ENCODE measurements around the gene CNTFR.

CNTFR gene

DNA sequence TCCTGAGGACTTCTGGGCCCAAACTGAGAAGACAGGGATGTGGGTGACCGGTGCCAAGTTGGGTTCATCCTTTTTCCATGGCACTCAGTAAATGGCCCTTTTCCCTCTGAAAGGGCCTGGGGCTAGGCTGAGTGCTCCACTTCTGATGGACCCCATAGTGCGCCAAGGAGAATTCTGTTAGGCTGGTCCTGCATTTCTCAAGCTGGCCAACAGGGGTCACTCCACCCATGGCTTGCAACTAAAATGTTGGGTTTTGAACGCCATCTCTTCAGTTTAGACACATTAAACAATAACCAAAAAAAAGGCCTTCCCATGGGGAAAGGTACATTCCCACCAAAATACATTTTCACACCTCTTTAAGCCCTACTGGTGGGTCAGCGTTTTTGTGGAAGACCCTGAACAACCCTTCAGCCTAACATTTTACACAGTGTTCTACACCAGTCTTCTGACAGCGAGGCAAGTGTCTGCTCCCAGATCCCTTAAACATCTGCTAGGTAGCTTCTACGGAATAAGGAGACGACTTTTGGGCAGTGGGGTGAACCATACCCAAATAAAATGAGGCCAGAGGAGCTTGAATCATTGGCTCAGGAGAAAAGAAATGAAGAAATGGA, 27.3 kb downstream of the CNTFR start:
- Histone ChIP-seq H3K36me3 (ENCODE audit: control insufficient read depth, insufficient read depth, low read length) (no peaks in the 10 kb centered on the region), H3K4me3 (ENCODE audit: low read depth, low read length) (no peak overlapping the region), H3K9ac (ENCODE audit: low read depth, low read length) (no peak overlapping the region), H3K4me1 (ENCODE audit: control insufficient read depth, insufficient read depth, low read length) (peaks cover 9% of the 10 kb centered on the region), H3K27me3 (ENCODE audit: control insufficient read depth, insufficient read depth, low read length) (peaks cover 10% of the 10 kb centered on the region), H3K9me3 (ENCODE audit: control insufficient read depth, insufficient read depth, low read length) (no peaks in the 10 kb centered on the region)

DNA sequence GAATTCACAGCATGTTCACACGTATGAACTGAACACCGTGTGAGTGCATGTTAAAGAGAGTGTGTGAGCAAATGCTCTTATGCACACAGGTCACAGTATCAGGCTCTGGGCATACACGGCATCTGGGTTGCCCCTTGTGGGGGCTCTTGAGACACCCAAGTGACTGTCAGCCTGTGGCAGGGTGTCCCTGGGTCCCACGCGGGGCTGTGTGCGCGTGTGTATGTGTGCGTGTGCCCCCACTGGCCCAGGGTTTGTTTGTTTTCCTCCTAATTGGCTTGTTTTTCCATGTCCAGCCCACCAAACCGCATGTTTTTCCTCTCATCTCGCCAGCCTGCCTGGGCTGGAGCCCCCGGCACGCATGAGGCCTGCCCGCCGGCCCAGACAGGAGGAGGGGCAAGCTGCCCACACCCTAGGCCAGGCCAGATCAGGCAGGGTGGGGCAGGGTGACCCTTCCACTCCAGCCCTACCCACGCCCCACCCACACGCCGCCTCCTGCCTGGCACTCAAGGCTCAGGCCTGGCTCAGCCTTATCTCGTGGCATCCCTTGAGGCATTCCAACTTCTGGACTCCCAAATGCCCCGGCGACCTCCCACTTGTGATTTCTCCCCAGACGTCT, 28.8 kb downstream of the CNTFR start:
- no peaks in the 10 kb centered on the region for H3K36me3 ChIP-seq (ENCODE audit: control insufficient read depth, insufficient read depth, low read length)
- peaks cover 6% of the 10 kb centered on the region for H3K4me1 ChIP-seq (ENCODE audit: control insufficient read depth, insufficient read depth, low read length)
- peaks cover 10% of the 10 kb centered on the region for H3K27me3 ChIP-seq (ENCODE audit: control insufficient read depth, insufficient read depth, low read length)
- H3K9me3 ChIP-seq (ENCODE audit: control insufficient read depth, insufficient read depth, low read length) = no peaks in the 10 kb centered on the region
- no peak overlapping the region for H3K4me3 ChIP-seq (ENCODE audit: low read depth, low read length)
- no peak overlapping the region for H3K9ac ChIP-seq (ENCODE audit: low read depth, low read length)

DNA sequence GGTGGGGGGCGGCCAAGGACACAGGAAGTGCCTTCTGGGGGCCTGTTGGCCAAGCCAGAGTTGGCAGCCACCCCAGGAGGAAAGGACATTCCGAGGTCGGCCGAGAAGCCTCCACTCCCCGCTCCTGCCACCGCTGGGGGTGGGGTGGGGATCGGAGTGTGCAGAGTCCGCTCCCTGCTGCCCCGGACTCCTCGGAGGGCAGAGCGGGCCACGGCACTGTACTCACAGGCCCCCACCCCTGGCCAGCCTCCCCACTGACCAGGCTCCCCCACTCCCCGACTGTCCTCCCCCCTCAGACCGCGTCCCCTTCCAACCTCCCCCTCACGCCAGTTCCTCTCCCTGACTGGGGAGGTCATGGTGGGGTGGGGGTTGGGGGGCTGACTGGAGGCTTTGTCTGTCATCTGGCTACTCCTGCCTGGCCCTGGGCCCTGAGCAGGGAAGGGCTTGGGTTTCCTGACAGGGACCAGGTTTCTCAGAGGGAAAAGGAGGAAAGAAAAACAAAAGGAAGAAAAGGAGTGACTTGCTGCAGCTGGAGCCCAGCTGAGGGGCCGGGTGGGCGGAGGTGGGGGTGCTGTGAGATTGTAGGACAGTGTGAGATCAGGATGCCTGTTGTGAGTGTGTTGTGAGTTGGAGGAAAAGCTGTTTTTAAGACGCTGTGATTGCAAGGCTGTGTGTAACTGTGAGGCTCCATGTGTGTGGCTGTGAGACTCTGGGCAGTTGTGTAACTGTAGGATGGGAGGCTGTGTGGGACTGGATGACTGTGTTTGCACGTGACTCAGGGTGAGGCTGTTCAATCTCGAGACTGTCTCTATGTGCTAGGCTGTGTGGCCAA, 29.7 kb downstream of the CNTFR start:
- Histone ChIP-seq H3K9me3 (ENCODE audit: control insufficient read depth, insufficient read depth, low read length) (no peaks in the 10 kb centered on the region), H3K4me3 (ENCODE audit: low read depth, low read length) (no peak overlapping the region), H3K36me3 (ENCODE audit: control insufficient read depth, insufficient read depth, low read length) (no peaks in the 10 kb centered on the region), H3K4me1 (ENCODE audit: control insufficient read depth, insufficient read depth, low read length) (peaks cover 10% of the 10 kb centered on the region), H3K9ac (ENCODE audit: low read depth, low read length) (no peak overlapping the region), H3K27me3 (ENCODE audit: control insufficient read depth, insufficient read depth, low read length) (peaks cover 10% of the 10 kb centered on the region)

DNA sequence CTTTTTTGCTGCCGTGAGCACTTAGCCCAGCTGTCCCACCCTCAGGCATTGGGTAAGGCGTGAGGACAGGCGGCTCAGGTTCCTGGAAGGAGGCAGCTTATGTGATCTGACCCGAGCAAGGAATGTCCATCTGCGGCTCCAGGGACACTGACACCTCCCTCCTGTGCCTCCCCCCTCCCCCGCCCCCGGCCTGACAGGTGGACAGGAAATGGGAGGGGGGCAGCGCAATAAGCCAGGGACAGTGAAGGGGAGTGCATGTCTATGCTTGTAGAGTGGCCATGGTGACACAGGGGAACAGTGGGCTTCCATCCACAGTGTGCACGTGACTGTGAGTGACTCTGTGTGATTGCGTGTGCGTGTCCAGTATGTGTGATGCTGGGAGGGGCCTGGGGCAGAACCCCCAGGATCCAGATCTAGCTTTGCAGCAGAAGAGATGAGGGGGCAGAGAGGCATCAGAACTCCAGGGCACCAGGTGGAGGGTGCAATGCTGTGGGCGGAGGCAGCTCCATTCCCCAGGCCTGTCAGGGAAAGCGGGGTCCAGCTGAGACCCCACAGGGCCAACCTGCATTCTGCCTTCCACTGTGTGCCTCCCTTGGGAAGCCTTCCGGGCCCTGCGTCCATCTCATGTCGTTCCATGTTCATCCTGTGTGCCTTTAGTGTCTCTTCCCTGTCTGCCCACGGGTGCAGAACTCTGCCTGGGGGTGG, 30.5 kb downstream of the CNTFR start:
- H3K9ac ChIP-seq (ENCODE audit: low read depth, low read length) = no peak overlapping the region
- H3K4me3 ChIP-seq (ENCODE audit: low read depth, low read length) = no peak overlapping the region
- H3K27me3 ChIP-seq (ENCODE audit: control insufficient read depth, insufficient read depth, low read length) = peaks cover 10% of the 10 kb centered on the region
- H3K36me3 ChIP-seq (ENCODE audit: control insufficient read depth, insufficient read depth, low read length) = no peaks in the 10 kb centered on the region
- peaks cover 17% of the 10 kb centered on the region for H3K4me1 ChIP-seq (ENCODE audit: control insufficient read depth, insufficient read depth, low read length)
- H3K9me3 ChIP-seq (ENCODE audit: control insufficient read depth, insufficient read depth, low read length) = no peaks in the 10 kb centered on the region

DNA sequence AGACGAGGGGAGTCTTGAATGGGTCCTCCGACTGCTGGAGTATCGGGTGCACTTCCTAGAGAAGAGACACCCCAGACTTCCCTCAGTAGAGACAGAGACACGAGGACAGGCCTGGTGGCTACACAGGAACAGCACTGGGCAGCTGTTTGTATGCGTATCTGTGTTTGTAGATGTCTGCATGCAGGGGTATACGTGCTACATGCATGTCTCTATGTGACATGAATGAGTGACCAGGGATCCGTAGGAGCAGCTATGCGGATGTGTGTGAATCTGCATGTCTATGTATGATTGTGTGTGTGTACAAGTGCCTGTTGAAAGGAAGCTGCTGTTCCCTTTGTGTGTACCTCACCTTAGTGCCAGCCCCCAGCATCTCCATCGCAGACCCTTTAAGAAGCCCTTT, 31.2 kb downstream of the CNTFR start:
- no peaks in the 10 kb centered on the region for H3K36me3 ChIP-seq (ENCODE audit: control insufficient read depth, insufficient read depth, low read length)
- H3K4me3 ChIP-seq (ENCODE audit: low read depth, low read length) = no peak overlapping the region
- H3K9ac ChIP-seq (ENCODE audit: low read depth, low read length) = no peak overlapping the region
- no peaks in the 10 kb centered on the region for H3K9me3 ChIP-seq (ENCODE audit: control insufficient read depth, insufficient read depth, low read length)
- H3K4me1 ChIP-seq (ENCODE audit: control insufficient read depth, insufficient read depth, low read length) = peaks cover 17% of the 10 kb centered on the region
- H3K27me3 ChIP-seq (ENCODE audit: control insufficient read depth, insufficient read depth, low read length) = peaks cover 3% of the 10 kb centered on the region

DNA sequence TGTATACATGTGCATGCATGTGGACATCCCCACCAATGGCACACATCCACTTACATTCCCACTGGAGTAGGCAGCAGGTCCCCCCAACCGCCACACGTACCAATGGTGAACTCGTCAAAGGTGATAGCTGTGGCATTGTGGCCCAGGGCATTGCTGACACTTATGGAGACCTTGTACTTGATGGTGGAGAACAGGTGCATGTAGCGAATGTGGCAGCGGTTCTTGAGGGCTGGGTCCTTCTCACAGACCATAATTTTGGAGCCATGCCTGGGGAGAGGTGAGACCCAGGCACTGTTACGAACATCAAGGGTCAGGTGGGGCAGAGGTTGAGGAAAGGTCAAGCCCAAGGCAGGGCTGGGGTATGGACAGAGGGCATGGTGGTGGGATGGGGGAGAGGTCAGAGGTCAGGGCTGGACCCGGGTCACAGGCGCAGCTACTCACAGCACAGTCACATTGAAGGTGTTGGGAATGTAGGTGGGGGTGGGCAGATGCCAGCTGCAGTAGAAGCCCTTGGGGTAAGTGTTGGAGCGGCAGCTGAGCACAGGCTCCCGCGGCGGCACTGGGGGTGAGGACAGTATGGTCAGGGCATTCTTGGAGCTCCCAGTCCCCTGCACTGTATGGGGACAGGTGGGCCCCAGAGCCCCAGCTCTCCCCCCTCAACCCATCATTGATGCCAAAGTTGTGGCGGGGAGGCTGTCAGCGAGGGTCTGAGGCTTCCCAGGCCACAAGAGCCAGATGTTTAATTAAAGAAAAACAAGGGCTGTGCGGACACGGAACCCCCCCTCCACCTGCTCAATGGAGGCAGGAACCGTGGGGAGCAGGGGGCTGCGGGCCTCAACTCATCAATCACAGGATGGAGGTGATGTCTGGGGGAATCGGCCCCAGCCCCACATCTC, 31.9 kb downstream of the CNTFR start:
- Histone ChIP-seq H3K4me1 (ENCODE audit: control insufficient read depth, insufficient read depth, low read length) (peaks cover 17% of the 10 kb centered on the region), H3K27me3 (ENCODE audit: control insufficient read depth, insufficient read depth, low read length) (no peaks in the 10 kb centered on the region), H3K36me3 (ENCODE audit: control insufficient read depth, insufficient read depth, low read length) (no peaks in the 10 kb centered on the region), H3K9me3 (ENCODE audit: control insufficient read depth, insufficient read depth, low read length) (no peaks in the 10 kb centered on the region), H3K4me3 (ENCODE audit: low read depth, low read length) (no peak overlapping the region), H3K9ac (ENCODE audit: low read depth, low read length) (no peak overlapping the region)

DNA sequence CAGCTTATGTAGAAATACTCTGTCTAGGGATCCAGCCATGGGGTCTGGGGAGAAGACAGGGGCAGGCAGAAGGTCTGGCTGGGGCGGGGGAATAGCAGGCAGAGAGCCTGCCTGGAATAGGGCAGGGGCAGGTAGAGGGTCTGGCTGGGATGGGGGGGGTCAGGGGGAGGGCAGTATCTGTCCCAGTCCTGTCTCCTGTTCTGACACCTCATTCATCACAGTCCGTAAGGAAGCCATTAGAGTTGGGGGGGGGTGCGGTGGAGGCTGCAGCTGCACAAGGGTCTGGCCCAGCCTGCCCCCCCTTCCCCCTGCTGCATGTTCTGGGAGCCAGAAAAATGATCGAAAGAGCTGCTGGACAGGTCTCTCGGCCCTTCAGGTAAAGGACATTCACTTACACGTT, 32.6 kb downstream of the CNTFR start:
- Histone ChIP-seq H3K36me3 (ENCODE audit: control insufficient read depth, insufficient read depth, low read length) (no peaks in the 10 kb centered on the region), H3K27me3 (ENCODE audit: control insufficient read depth, insufficient read depth, low read length) (no peaks in the 10 kb centered on the region)

DNA sequence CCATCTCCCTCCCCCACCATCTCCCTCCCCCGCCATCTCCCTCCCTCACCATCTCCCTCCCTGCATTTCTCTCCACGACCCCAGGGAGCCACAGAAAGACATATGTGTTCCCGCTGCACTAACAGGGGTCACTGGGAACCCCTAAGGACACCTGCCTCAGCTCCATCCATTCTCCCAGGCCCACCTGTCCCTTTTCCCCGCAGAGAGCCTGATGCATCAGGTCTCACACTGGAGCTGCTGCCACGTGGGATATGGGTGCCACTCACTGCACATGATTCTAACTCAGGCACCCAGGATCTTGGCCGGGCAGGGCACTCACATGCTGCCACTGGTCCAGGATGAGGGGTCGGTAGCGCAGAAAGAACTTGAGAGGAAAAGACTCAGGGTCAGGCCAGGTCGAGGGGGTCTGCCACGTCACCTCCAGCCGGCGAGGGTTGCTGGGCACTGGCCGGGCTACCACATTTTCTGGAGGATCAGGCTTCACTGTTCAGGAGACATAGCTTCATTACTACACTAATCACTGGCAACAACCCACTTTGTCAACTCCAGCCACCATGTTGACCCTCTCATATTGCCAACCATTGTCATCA, 33.5 kb downstream of the CNTFR start:
- Histone ChIP-seq H3K9ac (ENCODE audit: low read depth, low read length) (no peak overlapping the region), H3K4me1 (ENCODE audit: control insufficient read depth, insufficient read depth, low read length) (peaks cover 17% of the 10 kb centered on the region), H3K36me3 (ENCODE audit: control insufficient read depth, insufficient read depth, low read length) (no peaks in the 10 kb centered on the region), H3K27me3 (ENCODE audit: control insufficient read depth, insufficient read depth, low read length) (no peaks in the 10 kb centered on the region), H3K4me3 (ENCODE audit: low read depth, low read length) (no peak overlapping the region), H3K9me3 (ENCODE audit: control insufficient read depth, insufficient read depth, low read length) (no peaks in the 10 kb centered on the region)

More for the DNA sequence above, 32.6 kb downstream of the CNTFR start:
- H3K9ac ChIP-seq (ENCODE audit: low read depth, low read length) = no peak overlapping the region
- H3K9me3 ChIP-seq (ENCODE audit: control insufficient read depth, insufficient read depth, low read length) = no peaks in the 10 kb centered on the region
- no peak overlapping the region for H3K4me3 ChIP-seq (ENCODE audit: low read depth, low read length)
- peaks cover 17% of the 10 kb centered on the region for H3K4me1 ChIP-seq (ENCODE audit: control insufficient read depth, insufficient read depth, low read length)

DNA sequence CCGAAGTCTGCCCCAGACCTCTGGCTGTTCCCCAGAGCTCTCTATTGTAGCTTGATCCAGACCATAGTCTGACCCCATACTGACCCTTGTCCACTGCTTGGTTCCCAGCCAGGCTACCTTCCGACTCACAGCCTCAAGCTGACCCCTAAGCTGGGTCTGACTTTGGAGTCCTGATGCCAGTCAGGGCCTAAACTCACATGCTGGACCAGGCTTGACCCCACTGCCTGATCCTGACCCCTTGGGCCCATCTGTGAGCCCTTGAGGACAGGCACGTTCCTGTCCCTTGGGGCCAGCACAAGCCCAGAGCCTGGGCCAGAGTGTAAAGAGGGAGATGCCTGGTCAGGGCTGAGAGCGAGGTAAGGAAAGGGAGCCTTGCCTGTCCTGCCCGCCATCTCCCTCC, 34.0 kb downstream of the CNTFR start:
- H3K27me3 ChIP-seq (ENCODE audit: control insufficient read depth, insufficient read depth, low read length) = no peaks in the 10 kb centered on the region
- no peaks in the 10 kb centered on the region for H3K9me3 ChIP-seq (ENCODE audit: control insufficient read depth, insufficient read depth, low read length)
- no peaks in the 10 kb centered on the region for H3K36me3 ChIP-seq (ENCODE audit: control insufficient read depth, insufficient read depth, low read length)
- no peak overlapping the region for H3K4me3 ChIP-seq (ENCODE audit: low read depth, low read length)
- no peak overlapping the region for H3K9ac ChIP-seq (ENCODE audit: low read depth, low read length)
- peaks cover 17% of the 10 kb centered on the region for H3K4me1 ChIP-seq (ENCODE audit: control insufficient read depth, insufficient read depth, low read length)

DNA sequence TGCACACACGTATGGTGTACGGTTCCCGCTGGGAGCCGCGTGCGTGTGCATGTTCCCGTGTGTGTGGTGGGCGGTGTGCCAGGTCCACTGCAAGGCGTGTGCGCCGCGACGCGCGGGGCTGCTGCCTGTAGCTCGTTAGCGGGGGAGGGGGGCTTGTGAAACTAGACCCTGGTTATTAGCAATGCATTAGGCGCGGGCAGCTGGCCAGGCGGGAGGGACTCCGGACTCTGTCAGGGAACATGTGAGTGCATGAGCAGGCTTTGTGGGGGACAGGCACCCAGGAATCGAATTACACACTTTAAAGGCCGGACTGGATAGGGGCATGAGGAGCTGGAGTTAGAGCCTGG, 34.5 kb downstream of the CNTFR start:
- H3K9me3 ChIP-seq (ENCODE audit: control insufficient read depth, insufficient read depth, low read length) = no peaks in the 10 kb centered on the region
- peaks cover 13% of the 10 kb centered on the region for H3K4me1 ChIP-seq (ENCODE audit: control insufficient read depth, insufficient read depth, low read length)
- H3K9ac ChIP-seq (ENCODE audit: low read depth, low read length) = no peak overlapping the region
- no peak overlapping the region for H3K4me3 ChIP-seq (ENCODE audit: low read depth, low read length)
- H3K36me3 ChIP-seq (ENCODE audit: control insufficient read depth, insufficient read depth, low read length) = no peaks in the 10 kb centered on the region
- no peaks in the 10 kb centered on the region for H3K27me3 ChIP-seq (ENCODE audit: control insufficient read depth, insufficient read depth, low read length)
